Fibroblast of lung (primary cell): ENCODE data around the gene PSD4.

ENCODE experiments used
- CTCF ChIP-seq, 2 donors: IDR thresholded peaks in 1 of 2; conservative IDR thresholded peaks in 1 of 2; 1 replicate in 1 of 2; 2 replicates in 1 of 2; pipeline ENCODE4 v1.5.1; 2011 to 2012; ENCODE audit warnings: low read length in 2 of 2, control low read depth in 1 of 2, inconsistent platforms in 1 of 2, low read depth in 1 of 2, mild to moderate bottlenecking in 1 of 2
- EZH2 ChIP-seq: IDR thresholded peaks from 2 replicates; pipeline ENCODE4 v1.5.1; 2012; ENCODE audit warnings: low read length, control low read depth, mild to moderate bottlenecking; ENCODE audit errors: missing control alignments

- TF ChIP-seq CTCF (conservative IDR thresholded peaks at IDR 0.05 in 1 of 2, IDR thresholded peaks at IDR 0.05 in 1 of 2; ENCODE audit: low read depth in 1 of 2, low read length in 2 of 2) = no peak
- no peak for TF ChIP-seq EZH2
Measured at GRCh38 chr2:113181258-113182051, 7.7 kb downstream of the PSD4 start.
